GM11168 (cell line): Measurements from ENCODE around the gene DAZAP2.
"Not testable (repeated sequence)": the region's sequence is repeated elsewhere in the genome, so short reads cannot be mapped to it uniquely, and the experiment has no call there.

Experiments
- in situ Hi-C: fragments of 300-500 bp; cut with MboI; formaldehyde crosslinking; loops from one replicate; pipeline ENCODE4 v1.12.0; 2022; ENCODE audit warnings: low sequenced_read_pairs; ENCODE audit not compliant: unreplicated experiment

DAZAP2 gene

GRCh38 chr12:51291603-51292513 is 53.2 kb downstream of the DAZAP2 start:
- in situ Hi-C loops, result not testable (repeated sequence)
